Measurements from ENCODE around the gene TRAK1.

The TRAK1 gene

DNA sequence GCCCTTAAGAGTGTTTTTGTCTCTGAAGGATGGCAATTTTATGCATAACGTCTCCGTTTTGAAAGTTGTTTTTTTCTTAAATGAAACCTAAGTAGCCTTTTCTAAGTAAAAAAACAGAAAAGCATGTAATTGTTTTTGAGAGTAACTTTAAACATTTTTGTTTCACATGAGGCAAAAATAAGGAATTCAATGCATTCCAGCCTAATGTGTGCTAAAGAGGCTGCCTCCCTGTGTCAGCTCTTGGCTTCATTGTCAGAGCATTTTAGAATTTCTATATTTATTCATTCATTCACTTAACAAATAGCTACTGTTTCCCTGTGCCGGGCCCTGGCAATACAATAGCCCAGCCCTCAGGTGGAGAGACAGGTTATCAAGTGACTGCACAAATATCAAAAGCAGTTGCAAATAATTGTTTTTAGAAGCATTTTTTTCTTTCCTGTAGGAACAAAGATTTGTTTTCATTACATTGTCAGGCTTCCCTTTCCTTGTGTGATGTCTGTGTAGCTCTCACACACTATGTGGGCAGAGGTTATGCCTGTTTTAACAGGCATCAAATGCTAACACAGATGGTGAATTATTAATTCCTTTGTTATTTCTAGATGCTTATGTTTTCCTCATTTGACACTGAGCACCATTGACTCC is 93.0 kb downstream of the TRAK1 start:
- no peak for DNase-seq

GRCh38 chr3:42184651-42185443 is 93.7 kb downstream of the TRAK1 start:
- DNase-seq, result no peak

DNA sequence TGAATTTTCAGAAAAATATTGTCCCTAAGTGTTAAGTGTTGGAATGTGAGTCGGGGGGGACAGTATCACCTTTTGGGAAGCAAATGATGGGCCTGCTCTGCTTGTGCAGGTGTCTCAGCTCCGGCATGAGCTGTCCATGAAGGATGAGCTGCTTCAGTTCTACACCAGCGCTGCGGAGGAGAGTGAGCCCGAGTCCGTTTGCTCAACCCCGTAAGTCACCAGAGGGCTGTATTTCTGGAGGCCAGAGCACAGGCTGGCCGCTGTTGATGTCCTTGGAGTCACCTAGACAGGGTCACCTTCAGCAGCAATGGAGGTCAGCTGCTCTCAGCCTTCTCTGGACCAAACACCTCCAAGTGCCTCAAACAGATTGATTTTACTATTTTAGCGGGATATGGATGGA is 96.8 kb downstream of the TRAK1 start:
- no peak for DNase-seq

- DNase-seq, result no peak
Observed at GRCh38 chr3:42188376-42188775, 97.2 kb downstream of the TRAK1 start.

DNA sequence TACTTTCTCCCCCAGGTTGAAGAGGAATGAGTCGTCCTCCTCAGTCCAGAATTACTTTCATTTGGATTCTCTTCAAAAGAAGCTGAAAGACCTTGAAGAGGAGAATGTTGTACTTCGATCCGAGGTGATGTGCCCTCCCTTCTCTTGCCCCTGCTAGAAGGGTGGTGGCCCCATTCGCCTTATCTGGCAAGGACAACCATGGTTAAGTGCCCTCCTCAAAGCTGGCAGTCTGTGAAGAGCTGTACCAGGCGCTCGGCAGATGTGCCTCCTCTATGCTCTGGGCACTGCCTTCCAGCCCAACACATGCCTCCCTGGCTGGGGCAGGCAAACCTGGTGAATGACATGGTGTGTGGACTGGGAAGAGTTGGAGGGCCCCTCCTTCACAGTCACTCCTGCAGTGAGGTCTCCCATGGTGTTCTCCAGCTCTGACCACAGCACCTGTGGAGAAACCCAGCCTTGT is 97.9 kb downstream of the TRAK1 start:
- DNase-seq, result no peak

GRCh38 chr3:42189736-42190135 is 98.6 kb downstream of the TRAK1 start:
- no peak for DNase-seq

DNA sequence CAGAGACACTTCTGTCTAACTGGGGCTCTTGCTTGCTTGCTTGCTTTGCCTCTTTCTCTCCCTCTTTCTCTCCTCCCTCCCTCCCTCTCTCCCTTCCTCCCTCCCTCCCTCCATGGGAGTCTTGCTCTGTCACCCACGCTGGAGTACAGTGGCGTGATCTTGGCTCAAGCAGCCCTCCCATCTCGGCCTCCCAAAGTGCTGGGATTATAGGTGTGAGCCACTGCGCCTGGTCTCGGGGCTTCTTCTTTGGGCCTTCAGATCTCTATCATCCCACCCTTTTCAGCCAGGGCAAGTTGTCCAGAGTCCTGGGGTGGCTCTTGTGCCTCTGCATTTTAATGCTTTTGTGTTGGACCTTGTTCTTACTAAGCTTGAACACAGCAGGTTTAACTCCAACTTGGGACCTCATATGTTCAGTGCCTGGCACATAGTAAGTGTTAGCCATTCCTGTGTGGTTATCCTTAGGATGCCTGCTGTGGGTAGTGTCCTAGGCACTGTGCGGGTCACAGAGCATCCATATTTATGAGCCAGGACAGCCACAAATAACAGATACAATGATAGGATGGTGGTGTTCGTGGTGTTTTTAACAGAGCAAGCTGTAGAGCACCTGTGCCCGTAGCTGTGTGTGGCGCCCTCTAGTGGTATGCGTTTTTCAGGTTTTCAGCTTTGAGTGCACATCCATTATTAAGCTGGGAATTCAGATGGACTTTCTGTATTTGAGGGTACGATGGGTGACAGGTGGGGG is 99.7 kb downstream of the TRAK1 start:
- DNase-seq, result peak; percentile 62

DNA sequence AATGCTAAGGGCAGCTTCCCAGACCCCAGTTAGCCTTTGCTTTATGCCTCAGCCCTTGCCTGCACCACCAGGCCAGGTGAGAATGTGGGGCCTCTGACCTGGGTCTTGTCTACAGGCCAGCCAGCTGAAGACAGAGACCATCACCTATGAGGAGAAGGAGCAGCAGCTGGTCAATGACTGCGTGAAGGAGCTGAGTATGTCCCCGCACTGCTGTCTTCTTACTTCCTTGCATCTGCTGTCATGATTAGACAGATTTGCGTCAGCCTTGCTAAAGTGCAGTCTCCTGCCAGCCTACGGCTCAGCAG is 100.2 kb downstream of the TRAK1 start:
- no peak for DNase-seq

DNA sequence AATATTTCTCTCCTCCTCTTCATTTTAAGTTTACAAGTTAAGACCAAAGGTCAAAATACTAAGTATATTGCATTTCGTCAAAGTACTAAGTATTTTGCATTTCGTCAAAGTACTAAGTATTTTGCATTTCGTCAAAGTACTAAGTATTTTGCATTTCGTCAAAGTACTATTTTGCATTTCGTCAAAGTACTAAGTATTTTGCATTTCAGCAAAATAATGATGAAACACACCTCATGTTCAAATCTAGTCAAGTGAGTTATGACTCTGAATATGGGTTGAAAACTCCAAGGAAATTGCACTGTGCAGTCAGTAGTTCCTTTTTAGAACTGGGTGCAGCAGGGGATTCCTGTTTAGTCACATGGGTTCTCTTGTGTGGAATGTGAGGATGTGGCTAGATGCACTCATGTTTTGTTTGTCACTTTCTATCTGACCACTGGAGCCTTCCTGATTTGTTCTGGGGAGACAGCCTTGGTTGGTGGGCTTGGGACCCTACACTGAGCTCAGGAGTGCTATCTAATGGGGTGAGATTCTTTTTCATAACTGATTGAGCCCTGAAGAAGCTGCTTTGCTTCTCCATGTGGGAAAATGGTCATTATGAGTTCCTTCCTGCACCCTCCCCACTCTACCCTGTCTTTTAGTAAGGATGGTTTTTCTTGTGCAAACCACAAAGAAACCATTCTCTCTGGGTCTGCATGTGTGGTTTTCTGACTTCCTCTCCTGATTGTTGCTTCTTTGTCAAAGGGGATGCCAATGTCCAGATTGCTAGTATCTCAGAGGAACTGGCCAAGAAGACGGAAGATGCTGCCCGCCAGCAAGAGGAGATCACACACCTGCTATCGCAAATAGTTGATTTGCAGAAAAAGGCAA is 101.4 kb downstream of the TRAK1 start:
- no peak for DNase-seq

DNA sequence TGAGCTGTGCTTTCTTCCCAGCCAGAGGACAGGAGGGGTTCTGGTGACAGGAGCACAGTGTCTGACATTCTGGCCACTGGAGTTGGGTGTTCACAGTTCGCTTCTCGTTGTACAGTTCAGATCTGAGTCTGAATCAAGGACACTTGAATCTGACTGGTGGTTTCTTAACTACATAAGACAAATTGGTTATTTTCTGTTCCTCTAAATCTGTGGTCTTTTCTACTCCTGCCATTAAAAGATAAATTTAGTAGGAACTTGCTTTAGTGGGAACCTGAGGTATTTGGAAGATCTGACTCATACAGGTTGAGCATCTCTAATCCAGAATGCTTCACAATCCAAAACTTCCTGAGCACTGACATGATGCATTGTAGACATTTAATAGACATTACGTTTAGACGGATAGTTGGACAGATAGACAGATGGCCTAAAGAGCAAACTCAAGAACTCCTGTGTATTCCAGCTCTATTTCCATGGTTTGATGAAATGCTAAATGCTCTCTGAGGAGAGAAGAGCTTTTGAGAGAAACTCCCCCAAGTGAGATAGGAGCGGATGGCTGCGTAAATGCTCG is 103.9 kb downstream of the TRAK1 start:
- no peak for DNase-seq

- DNase-seq, result no peak
Observed at GRCh38 chr3:42195879-42196330, 104.7 kb downstream of the TRAK1 start.

- DNase-seq, result no peak
Observed at GRCh38 chr3:42198709-42199108, 107.6 kb downstream of the TRAK1 start.

DNA sequence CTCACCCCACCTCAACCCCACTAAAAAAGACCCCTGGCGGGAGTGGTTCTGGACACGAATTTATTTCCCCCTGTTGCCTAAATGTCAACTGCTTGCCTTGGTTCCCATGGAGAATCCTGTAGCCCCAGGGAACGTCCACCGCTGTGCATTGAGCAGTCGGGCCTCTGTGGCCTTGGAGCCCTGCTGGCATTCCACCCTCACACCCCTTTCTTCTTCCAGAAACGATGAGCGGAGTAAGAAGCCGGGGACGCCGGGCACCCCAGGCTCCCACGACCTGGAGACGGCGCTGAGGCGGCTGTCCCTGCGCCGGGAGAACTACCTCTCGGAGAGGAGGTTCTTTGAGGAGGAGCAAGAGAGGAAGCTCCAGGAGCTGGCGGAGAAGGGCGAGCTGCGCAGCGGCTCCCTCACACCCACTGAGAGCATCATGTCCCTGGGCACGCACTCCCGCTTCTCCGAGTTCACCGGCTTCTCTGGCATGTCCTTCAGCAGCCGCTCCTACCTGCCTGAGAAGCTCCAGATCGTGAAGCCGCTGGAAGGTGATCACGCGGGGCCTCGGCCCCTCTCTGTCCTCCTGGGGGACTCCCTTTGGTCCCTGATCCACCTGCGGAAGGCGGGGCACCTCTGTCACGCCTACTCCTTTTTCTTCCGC is 111.2 kb downstream of the TRAK1 start:
- no peak for DNase-seq

DNA sequence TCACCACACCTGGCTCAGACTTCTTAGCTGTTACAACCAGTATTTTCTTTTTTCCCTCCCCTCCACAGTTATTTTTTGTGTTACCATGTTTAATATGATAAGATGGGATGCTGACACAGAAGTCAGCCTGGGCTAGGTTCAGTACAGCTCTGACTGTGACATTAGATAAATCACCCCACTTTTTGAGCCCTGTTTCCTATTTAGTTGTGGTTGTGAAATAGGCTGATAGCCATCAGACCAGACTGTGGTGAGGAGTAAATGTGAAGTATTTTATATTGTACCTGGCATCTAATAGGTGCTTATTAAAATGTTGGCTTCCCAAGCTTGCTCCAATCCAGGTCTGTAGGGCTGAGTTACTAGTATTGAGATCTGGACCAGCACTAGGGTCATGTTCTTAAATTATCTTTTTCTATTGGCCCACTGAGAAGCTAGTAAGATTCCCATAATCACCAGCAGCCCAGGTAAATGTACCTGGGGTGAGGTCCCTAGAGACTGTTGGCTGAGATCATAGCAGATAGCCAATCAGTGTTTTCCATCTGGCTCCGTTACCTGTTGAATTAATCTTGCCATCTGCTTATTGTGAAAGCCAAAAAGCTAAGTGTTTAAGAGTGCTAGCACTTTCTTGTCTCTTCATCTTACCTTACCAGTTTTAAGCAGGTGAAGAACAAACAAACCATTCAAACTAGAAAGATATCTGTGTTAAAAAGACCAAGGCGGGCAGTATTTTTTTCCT is 113.9 kb downstream of the TRAK1 start:
- no peak for DNase-seq

- DNase-seq, result no peak
Observed at GRCh38 chr3:42205800-42206514, 114.8 kb downstream of the TRAK1 start.

DNA sequence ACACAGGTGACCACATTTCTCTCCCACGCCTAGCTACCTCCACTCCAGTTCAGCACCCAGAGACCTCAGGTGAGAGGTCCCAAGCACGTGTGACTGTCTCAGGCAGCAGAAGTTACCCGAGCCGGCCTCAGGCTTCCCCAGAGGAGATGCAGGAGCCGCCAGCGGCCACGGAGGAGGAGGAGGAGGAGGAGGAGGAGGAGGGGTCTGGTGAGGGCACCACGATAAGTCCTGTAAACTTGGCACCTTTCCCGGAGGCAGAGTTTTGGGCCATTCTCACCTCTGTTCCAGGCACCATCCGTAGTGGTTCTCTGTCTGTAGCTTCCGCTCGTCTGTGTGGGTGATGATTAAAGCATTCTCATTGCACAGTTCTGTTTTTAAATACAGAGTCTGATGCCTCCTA is 118.8 kb downstream of the TRAK1 start:
- DNase-seq, result no peak

GRCh38 chr3:42210726-42211125 is 119.6 kb downstream of the TRAK1 start:
- no peak for DNase-seq

DNA sequence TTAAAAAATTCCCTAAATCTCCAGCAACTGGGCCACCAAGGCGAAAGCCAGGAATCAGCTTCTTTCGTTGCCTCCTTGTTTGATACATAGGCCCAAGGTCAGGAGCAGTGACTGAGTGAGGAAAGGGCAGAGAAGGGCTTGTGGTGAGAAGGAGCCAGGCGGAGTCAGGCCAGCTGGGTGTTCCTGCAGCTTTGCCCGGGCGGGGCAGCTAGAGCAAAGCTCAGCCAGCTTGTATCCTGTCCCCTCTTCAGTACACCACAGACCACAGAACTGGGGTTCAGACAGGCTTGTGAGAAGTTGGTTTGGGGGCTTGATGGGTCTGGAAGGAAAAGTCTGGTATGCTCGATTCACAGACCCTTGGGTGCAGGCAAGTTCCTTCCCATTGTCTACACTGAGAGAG is 122.3 kb downstream of the TRAK1 start:
- DNase-seq, result no peak

GRCh38 chr3:42214064-42214463 is 122.9 kb downstream of the TRAK1 start:
- peak; percentile 10 for DNase-seq

DNA sequence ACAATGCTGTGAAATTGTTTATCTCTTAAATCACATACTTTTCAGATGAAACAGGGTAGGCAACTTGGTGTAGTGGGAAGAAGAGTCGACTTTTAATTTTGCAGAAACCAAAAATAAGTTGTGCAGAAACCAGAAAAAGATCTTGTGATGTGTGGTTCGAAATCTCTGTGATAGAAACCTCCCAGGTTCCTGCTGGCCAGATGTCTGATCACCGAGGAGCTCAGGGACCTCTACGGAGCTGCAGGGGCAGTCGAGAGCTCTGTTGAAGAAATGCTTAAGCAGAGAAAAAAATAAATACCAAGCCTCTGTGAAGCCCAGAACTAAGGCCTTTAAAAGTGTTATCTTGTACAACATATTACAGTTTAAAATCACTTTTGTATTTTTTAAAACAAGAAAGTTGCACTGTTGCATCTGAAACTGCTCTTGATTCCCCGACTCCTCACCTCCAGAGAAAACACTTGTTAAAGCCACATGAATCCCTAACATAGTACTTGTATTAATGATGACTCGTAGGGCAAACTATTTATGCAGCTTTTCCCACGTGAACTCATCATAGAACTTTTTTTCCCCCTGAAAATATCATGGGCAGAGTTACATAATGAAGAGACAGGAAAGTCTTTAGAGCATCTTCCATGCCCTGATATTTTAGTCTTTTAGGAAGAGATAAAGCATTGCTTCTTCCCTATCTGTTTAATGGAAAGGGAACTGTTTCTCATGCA is 123.6 kb downstream of the TRAK1 start:
- no peak for DNase-seq

Data from CD4-positive, alpha-beta T cell treated with Interleukin-4 for 4 hours (primary cell).